H1 (cell line): ENCODE results near the gene COL25A1. TPM values are rescaled to one million over a fixed set of nuclear protein-coding genes. Genes with fewer than 3 reads are reported as not detected.

ENCODE experiments used
- GTF2F1 ChIP-seq: IDR thresholded peaks from 2 replicates; pipeline ENCODE4 v1.6.1; 2012; ENCODE audit warnings: low read depth, low read length, improper control_type of control experiment, borderline replicate concordance
- KDM4A ChIP-seq: IDR thresholded peaks from one replicate; pipeline ENCODE4 v1.7.1; 2012; ENCODE audit warnings: low read depth, mild to moderate bottlenecking, moderate library complexity, low read length, inconsistent platforms; ENCODE audit not compliant: severe bottlenecking
- POU5F1 ChIP-seq: IDR thresholded peaks from 2 replicates; pipeline ENCODE4 v1.6.1; 2011; ENCODE audit warnings: low read depth, mild to moderate bottlenecking, low read length, moderate library complexity
- TCF12 ChIP-seq: IDR thresholded peaks from 2 replicates; pipeline ENCODE4 v1.6.1; 2011; ENCODE audit warnings: low read depth, mild to moderate bottlenecking, low read length
- polyA plus RNA-seq, 7 experiments: library from polyadenylated mRNA; depleted of rRNA in 3 of 7; stranded (reverse) in 5 of 7; unstranded in 2 of 7; fragments of >200 nt in 5 of 7; fragments of 200-250 nt in 2 of 7; gene quantifications; 1 replicate in 5 of 7; 2 replicates in 1 of 7; 4 replicates in 1 of 7; pipeline versions ENCODE4 v1.2.1 to v1.2.3, GENCODE V29; 2011 to 2013; ENCODE audit warnings: missing spikeins in 2 of 7, mixed read lengths in 2 of 7
- total RNA-seq: library from RNA; stranded (reverse); fragmentation: NEBNext Ultra II Directional; extraction: Animal tissue kit (Norgen Biotek cat#: 25700); gene quantifications from 2 replicates; pipeline ENCODE4 v1.2.1, GENCODE V29; 2021

The COL25A1 gene
- total and polyA plus RNA-seq, 2 of the 8 experiments (the other 6 are each of a cell fraction or from before 2014, with no cell fraction given), result 1.1 to 8.3 TPM

DNA sequence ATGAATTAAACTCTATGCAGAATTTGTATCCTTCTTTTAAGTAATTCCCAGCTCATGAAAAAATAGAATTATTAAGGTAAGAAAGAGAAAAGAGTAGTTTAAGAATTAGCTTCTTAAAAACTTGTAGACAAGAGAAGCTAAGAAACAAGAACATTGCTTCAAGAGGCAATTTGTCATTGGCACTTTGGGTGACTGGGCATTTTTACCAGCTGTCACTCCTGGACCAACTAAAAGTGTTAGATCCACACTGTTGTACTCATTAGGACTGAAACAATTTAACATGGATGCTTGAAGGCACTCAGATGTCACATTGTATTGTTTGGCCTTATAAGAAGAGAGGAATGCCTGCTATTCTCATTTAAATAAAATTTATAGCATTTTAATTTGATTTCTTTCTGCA lies 7.4 kb downstream of the COL25A1 start (continued):
- TF ChIP-seq TCF12, result no peak
- TF ChIP-seq GTF2F1, result no peak
- no peak for TF ChIP-seq POU5F1
- TF ChIP-seq KDM4A, result no peak
